ENCODE data around the gene MYO1G.
A peak's percentile ranks its signal among the peaks of the same experiment; 100 is the strongest.

Gene MYO1G

GRCh38 chr7:45013465-45013967 is 34.7 kb upstream of the MYO1G start:
- Histone ChIP-seq H3K27ac (ENCODE audit: insufficient read depth in 1 of 2, low read depth in 1 of 2, low read length in 2 of 2, poor library complexity in 1 of 2, severe bottlenecking in 2 of 2) (no peak overlapping the region), H3K9me3 (ENCODE audit: control extremely low read depth in 1 of 5, control insufficient read depth in 4 of 5, insufficient read depth in 2 of 5, low read depth in 1 of 5, low read length in 4 of 5) (peaks cover 0 to 5% (median 0%) of the 10 kb centered on the region in 5 experiments), H3K36me3 (ENCODE audit: control insufficient read depth in 4 of 4, insufficient read depth in 4 of 4, low read length in 3 of 4) (peaks cover 2 to 27% (median 7%) of the 10 kb centered on the region in 4 experiments), H3K4me1 (ENCODE audit: control extremely low read depth in 1 of 4, control insufficient read depth in 4 of 4, insufficient read depth in 4 of 4, low read length in 3 of 4) (peaks cover 0 to 2% (median 0%) of the 10 kb centered on the region in 4 experiments), H3K27me3 (replicated peaks in 2 of 5; ENCODE audit: control insufficient read depth in 4 of 5, insufficient read depth in 5 of 5, low read length in 4 of 5) (no peaks in the 10 kb centered on the region), H3K4me3 (ENCODE audit: control insufficient read depth in 1 of 7, extremely low read depth in 1 of 7, insufficient read depth in 4 of 7, low read depth in 2 of 7, low read length in 6 of 7) (no peak overlapping the region)
- no CpG with 5 or more reads among the region's 2 CpGs for WGBS (ENCODE audit: insufficient coverage)
- CTCF ChIA-PET = interaction anchor here (0.8 to 6.1 kb wide), 7 partner anchors 9 to 40 kb away, joined by 3 to 36 read pairs (median 4); no protein-coding TSS in a partner anchor
- no peak for DNase-seq
- POLR2A ChIA-PET = no interaction called here

- Histone ChIP-seq H3K9me3 (ENCODE audit: control extremely low read depth in 1 of 5, control insufficient read depth in 4 of 5, insufficient read depth in 2 of 5, low read depth in 1 of 5, low read length in 4 of 5) (no peaks in the 10 kb centered on the region), H3K27me3 (replicated peaks in 2 of 5; ENCODE audit: control insufficient read depth in 4 of 5, insufficient read depth in 5 of 5, low read length in 4 of 5) (no peaks in the 10 kb centered on the region), H3K27ac (ENCODE audit: insufficient read depth in 1 of 2, low read depth in 1 of 2, low read length in 2 of 2, poor library complexity in 1 of 2, severe bottlenecking in 2 of 2) (no peak overlapping the region), H3K4me3 (ENCODE audit: control insufficient read depth in 1 of 7, extremely low read depth in 1 of 7, insufficient read depth in 4 of 7, low read depth in 2 of 7, low read length in 6 of 7) (no peak overlapping the region), H3K4me1 (ENCODE audit: control extremely low read depth in 1 of 4, control insufficient read depth in 4 of 4, insufficient read depth in 4 of 4, low read length in 3 of 4) (peaks cover 0 to 7% (median under 1%) of the 10 kb centered on the region in 4 experiments), H3K36me3 (ENCODE audit: control insufficient read depth in 4 of 4, insufficient read depth in 4 of 4, low read length in 3 of 4) (peaks cover 0 to 24% (median 4%) of the 10 kb centered on the region in 4 experiments)
- DNase-seq = no peak
- WGBS (ENCODE audit: insufficient coverage) = 90% methylated on average over 6 of the region's 7 CpGs
- ChIA-PET POLR2A (interaction anchor here (0.6 kb wide), 1 partner anchor 70 kb away, joined by 5 read pairs; no protein-coding TSS in a partner anchor), CTCF (interaction anchor here (1.2 to 1.8 kb wide), 4 partner anchors 12 to 64 kb away, joined by 3 to 8 read pairs (median 4); no protein-coding TSS in a partner anchor)
These were observed 28.9 kb upstream of the MYO1G start for GRCh38 chr7:45007571-45008328.

- H3K27ac ChIP-seq (ENCODE audit: insufficient read depth in 1 of 2, low read depth in 1 of 2, low read length in 2 of 2, poor library complexity in 1 of 2, severe bottlenecking in 2 of 2) = no peak overlapping the region
- 88% methylated on average over 1 of the region's 7 CpGs for WGBS (ENCODE audit: insufficient coverage)
- peaks cover 0 to 20% (median 4%) of the 10 kb centered on the region in 4 experiments for H3K36me3 ChIP-seq (ENCODE audit: control insufficient read depth in 4 of 4, insufficient read depth in 4 of 4, low read length in 3 of 4)
- no peaks in the 10 kb centered on the region for H3K9me3 ChIP-seq (ENCODE audit: control extremely low read depth in 1 of 5, control insufficient read depth in 4 of 5, insufficient read depth in 2 of 5, low read depth in 1 of 5, low read length in 4 of 5)
- H3K4me3 ChIP-seq (ENCODE audit: control insufficient read depth in 1 of 7, extremely low read depth in 1 of 7, insufficient read depth in 4 of 7, low read depth in 2 of 7, low read length in 6 of 7) = no peak overlapping the region
- ChIA-PET POLR2A (interaction anchor here (0.6 kb wide), 1 partner anchor 70 kb away, joined by 5 read pairs; no protein-coding TSS in a partner anchor), CTCF (interaction anchor here (1.2 to 1.8 kb wide), 3 partner anchors 29 to 65 kb away, joined by 3 to 8 read pairs (median 4); no protein-coding TSS in a partner anchor)
- no peak for DNase-seq
- no peaks in the 10 kb centered on the region for H3K27me3 ChIP-seq (replicated peaks in 2 of 5; ENCODE audit: control insufficient read depth in 4 of 5, insufficient read depth in 5 of 5, low read length in 4 of 5)
- H3K4me1 ChIP-seq (ENCODE audit: control extremely low read depth in 1 of 4, control insufficient read depth in 4 of 4, insufficient read depth in 4 of 4, low read length in 3 of 4) = peaks cover under 1 to 8% (median 6%) of the 10 kb centered on the region in 4 experiments
These were observed 28.3 kb upstream of the MYO1G start for GRCh38 chr7:45007106-45007505.

- 100% methylated on average over 1 of the region's 4 CpGs for WGBS (ENCODE audit: insufficient coverage)
- peaks cover 0 to 15% (median 4%) of the 10 kb centered on the region in 4 experiments for H3K36me3 ChIP-seq (ENCODE audit: control insufficient read depth in 4 of 4, insufficient read depth in 4 of 4, low read length in 3 of 4)
- H3K27me3 ChIP-seq (replicated peaks in 2 of 5; ENCODE audit: control insufficient read depth in 4 of 5, insufficient read depth in 5 of 5, low read length in 4 of 5) = no peaks in the 10 kb centered on the region
- CTCF ChIA-PET = interaction anchor here (3.9 to 10.4 kb wide), 4 partner anchors 9 to 26 kb away, joined by 16 to 204 read pairs (median 32); partner anchors contain the start of gene MYO1G
- no peaks in the 10 kb centered on the region for H3K9me3 ChIP-seq (ENCODE audit: control extremely low read depth in 1 of 5, control insufficient read depth in 4 of 5, insufficient read depth in 2 of 5, low read depth in 1 of 5, low read length in 4 of 5)
- POLR2A ChIA-PET = interaction anchor here (0.6 to 6.5 kb wide), 2 partner anchors 25 to 51 kb away, joined by 3 to 49 read pairs; no protein-coding TSS in a partner anchor
- no peak for DNase-seq
- no peak overlapping the region for H3K27ac ChIP-seq (ENCODE audit: insufficient read depth in 1 of 2, low read depth in 1 of 2, low read length in 2 of 2, poor library complexity in 1 of 2, severe bottlenecking in 2 of 2)
- H3K4me1 ChIP-seq (ENCODE audit: control extremely low read depth in 1 of 4, control insufficient read depth in 4 of 4, insufficient read depth in 4 of 4, low read length in 3 of 4) = peaks cover 17 to 29% (median 24%) of the 10 kb centered on the region in 4 experiments
- no peak overlapping the region for H3K4me3 ChIP-seq (ENCODE audit: control insufficient read depth in 1 of 7, extremely low read depth in 1 of 7, insufficient read depth in 4 of 7, low read depth in 2 of 7, low read length in 6 of 7)
These were observed 25.0 kb upstream of the MYO1G start for GRCh38 chr7:45003789-45004188.

- peak overlapping the region; percentile 29 to 40 for H3K27ac ChIP-seq (ENCODE audit: insufficient read depth in 1 of 2, low read depth in 1 of 2, low read length in 2 of 2, poor library complexity in 1 of 2, severe bottlenecking in 2 of 2)
- no peaks in the 10 kb centered on the region for H3K9me3 ChIP-seq (ENCODE audit: control extremely low read depth in 1 of 5, control insufficient read depth in 4 of 5, insufficient read depth in 2 of 5, low read depth in 1 of 5, low read length in 4 of 5)
- DNase-seq = peak in 2 of 3 donors; percentile 35 to 45
- H3K4me3 ChIP-seq (ENCODE audit: control insufficient read depth in 1 of 7, extremely low read depth in 1 of 7, insufficient read depth in 4 of 7, low read depth in 2 of 7, low read length in 6 of 7) = peak overlapping the region in 3 of 7 experiments; percentile 12 to 88 (median 85)
- CTCF ChIA-PET = interaction anchor here (0.7 to 10.4 kb wide), 11 partner anchors 9 to 134 kb away, joined by 3 to 204 read pairs (median 7); partner anchors contain the start of gene MYO1G
- POLR2A ChIA-PET = interaction anchor here (0.7 to 6.5 kb wide), 6 partner anchors 23 to 110 kb away, joined by 3 to 49 read pairs (median 6); partner anchors contain the start of genes MYO1G and TBRG4
- peaks cover 24 to 46% (median 36%) of the 10 kb centered on the region in 4 experiments for H3K4me1 ChIP-seq (ENCODE audit: control extremely low read depth in 1 of 4, control insufficient read depth in 4 of 4, insufficient read depth in 4 of 4, low read length in 3 of 4)
- H3K36me3 ChIP-seq (ENCODE audit: control insufficient read depth in 4 of 4, insufficient read depth in 4 of 4, low read length in 3 of 4) = peaks cover 0 to 9% (median 2%) of the 10 kb centered on the region in 4 experiments
- WGBS (ENCODE audit: insufficient coverage) = 0% methylated on average over 1 of the region's 2 CpGs
- H3K27me3 ChIP-seq (replicated peaks in 2 of 5; ENCODE audit: control insufficient read depth in 4 of 5, insufficient read depth in 5 of 5, low read length in 4 of 5) = no peaks in the 10 kb centered on the region
These were observed 23.0 kb upstream of the MYO1G start for GRCh38 chr7:45001826-45002225.

GRCh38 chr7:45001138-45001694 is 22.4 kb upstream of the MYO1G start:
- H3K9me3 ChIP-seq (ENCODE audit: control extremely low read depth in 1 of 5, control insufficient read depth in 4 of 5, insufficient read depth in 2 of 5, low read depth in 1 of 5, low read length in 4 of 5) = no peaks in the 10 kb centered on the region
- peak overlapping the region in 1 of 2 experiments; percentile 83 for H3K27ac ChIP-seq (ENCODE audit: insufficient read depth in 1 of 2, low read depth in 1 of 2, low read length in 2 of 2, poor library complexity in 1 of 2, severe bottlenecking in 2 of 2)
- CTCF ChIA-PET = interaction anchor here (0.9 to 10.4 kb wide), 15 partner anchors 8 to 135 kb away, joined by 3 to 204 read pairs (median 4); partner anchors contain the start of gene MYO1G
- peak in 2 of 3 donors; percentile 60 to 72 for DNase-seq
- H3K27me3 ChIP-seq (replicated peaks in 2 of 5; ENCODE audit: control insufficient read depth in 4 of 5, insufficient read depth in 5 of 5, low read length in 4 of 5) = no peaks in the 10 kb centered on the region
- POLR2A ChIA-PET = interaction anchor here (0.9 to 6.5 kb wide), 7 partner anchors 22 to 110 kb away, joined by 3 to 49 read pairs (median 7); partner anchors contain the start of genes MYO1G and TBRG4
- peaks cover 24 to 52% (median 42%) of the 10 kb centered on the region in 4 experiments for H3K4me1 ChIP-seq (ENCODE audit: control extremely low read depth in 1 of 4, control insufficient read depth in 4 of 4, insufficient read depth in 4 of 4, low read length in 3 of 4)
- peak overlapping the region in 6 of 7 experiments; percentile 73 to 94 (median 86) for H3K4me3 ChIP-seq (ENCODE audit: control insufficient read depth in 1 of 7, extremely low read depth in 1 of 7, insufficient read depth in 4 of 7, low read depth in 2 of 7, low read length in 6 of 7)
- WGBS (ENCODE audit: insufficient coverage) = 52% methylated on average over 9 of the region's 10 CpGs
- H3K36me3 ChIP-seq (ENCODE audit: control insufficient read depth in 4 of 4, insufficient read depth in 4 of 4, low read length in 3 of 4) = peaks cover 0 to 6% (median 2%) of the 10 kb centered on the region in 4 experiments
